ENCODE results near the gene ZNF766. TPM values are rescaled to one million over a fixed set of nuclear protein-coding genes. Genes with fewer than 3 reads are reported as not detected.

The ZNF766 gene
- total and polyA plus RNA-seq, 2 of the 13 experiments (the other 11 are each of a cell fraction or from before 2014, with no cell fraction given): 5.2 to 10.3 TPM

DNA sequence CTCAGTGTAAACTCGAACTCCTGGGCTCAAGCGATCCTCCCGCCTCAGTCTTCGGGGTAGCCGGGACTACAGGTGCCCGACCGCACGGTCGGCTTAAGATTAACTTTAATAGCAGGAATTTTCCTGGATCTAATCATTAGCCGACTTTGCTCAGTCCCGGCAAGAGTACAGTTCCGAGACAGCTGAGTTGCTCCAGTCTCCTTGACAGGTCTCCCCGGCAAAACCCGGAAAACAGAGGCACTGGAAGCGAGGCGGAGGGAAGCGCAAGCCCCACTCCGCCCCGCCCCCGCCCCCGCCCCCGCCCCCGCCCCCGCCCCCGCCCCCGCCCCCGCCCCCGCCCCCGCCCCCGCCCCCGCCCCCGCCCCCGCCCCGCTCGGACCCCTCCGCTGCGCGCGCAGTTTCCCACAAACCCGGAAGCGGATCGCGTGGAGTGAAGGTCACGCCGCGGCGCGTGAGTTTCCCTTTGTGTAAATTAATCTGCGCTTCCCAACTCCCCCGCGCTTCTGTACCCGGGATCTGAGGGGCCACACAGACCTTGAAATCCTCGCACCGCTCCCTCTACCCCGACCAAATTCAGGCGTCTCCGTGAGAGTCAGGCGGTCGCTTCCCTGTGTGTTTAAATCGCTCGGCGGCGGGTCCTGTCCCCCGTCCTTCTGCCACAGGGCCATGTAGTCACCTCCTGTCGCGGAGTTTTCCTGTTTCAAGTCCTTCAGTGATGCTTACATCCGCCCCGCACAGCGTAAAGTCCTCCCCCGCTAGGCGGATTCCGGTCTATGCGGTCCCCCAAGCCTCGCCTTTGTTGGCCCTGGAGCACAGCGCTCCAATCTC is 27.6 kb downstream of the ZNF766 start, which contains the start of gene ZNF480 (continued):
- TF ChIP-seq, protein P1, sequence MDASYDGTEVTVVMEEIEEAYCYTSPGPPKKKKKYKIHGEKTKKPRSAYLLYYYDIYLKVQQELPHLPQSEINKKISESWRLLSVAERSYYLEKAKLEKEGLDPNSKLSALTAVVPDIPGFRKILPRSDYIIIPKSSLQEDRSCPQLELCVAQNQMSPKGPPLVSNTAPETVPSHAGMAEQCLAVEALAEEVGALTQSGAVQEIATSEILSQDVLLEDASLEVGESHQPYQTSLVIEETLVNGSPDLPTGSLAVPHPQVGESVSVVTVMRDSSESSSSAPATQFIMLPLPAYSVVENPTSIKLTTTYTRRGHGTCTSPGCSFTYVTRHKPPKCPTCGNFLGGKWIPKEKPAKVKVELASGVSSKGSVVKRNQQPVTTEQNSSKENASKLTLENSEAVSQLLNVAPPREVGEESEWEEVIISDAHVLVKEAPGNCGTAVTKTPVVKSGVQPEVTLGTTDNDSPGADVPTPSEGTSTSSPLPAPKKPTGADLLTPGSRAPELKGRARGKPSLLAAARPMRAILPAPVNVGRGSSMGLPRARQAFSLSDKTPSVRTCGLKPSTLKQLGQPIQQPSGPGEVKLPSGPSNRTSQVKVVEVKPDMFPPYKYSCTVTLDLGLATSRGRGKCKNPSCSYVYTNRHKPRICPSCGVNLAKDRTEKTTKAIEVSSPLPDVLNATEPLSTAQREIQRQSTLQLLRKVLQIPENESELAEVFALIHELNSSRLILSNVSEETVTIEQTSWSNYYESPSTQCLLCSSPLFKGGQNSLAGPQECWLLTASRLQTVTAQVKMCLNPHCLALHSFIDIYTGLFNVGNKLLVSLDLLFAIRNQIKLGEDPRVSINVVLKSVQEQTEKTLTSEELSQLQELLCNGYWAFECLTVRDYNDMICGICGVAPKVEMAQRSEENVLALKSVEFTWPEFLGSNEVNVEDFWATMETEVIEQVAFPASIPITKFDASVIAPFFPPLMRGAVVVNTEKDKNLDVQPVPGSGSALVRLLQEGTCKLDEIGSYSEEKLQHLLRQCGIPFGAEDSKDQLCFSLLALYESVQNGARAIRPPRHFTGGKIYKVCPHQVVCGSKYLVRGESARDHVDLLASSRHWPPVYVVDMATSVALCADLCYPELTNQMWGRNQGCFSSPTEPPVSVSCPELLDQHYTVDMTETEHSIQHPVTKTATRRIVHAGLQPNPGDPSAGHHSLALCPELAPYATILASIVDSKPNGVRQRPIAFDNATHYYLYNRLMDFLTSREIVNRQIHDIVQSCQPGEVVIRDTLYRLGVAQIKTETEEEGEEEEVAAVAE (CRISPR knock-in tag; IDR thresholded peaks at IDR 0.05; ENCODE audit: borderline replicate concordance): no peak
- TF ChIP-seq ZNF275 (CRISPR knock-in tag; IDR thresholded peaks at IDR 0.05; ENCODE audit: borderline replicate concordance) (0 out of 2 replicates have a peak, but pooled peaks have one; percentile 47), HNRNPLL (IDR thresholded peaks at IDR 0.05; ENCODE audit: low read depth, low read length, poor library complexity, severe bottlenecking) (peak; percentile 40), ZNF687 (CRISPR knock-in tag; IDR thresholded peaks at IDR 0.05) (peak; percentile 60), ZNF431 (CRISPR knock-in tag; IDR thresholded peaks at IDR 0.05; ENCODE audit: borderline replicate concordance, low read depth) (no peak), SPEN (CRISPR knock-in tag; IDR thresholded peaks at IDR 0.05; ENCODE audit: low read depth) (no peak; the same call in 1 of the 2 replicates), KAT7 (CRISPR knock-in tag; IDR thresholded peaks at IDR 0.05; ENCODE audit: borderline replicate concordance) (0 out of 2 replicates have a peak, but pooled peaks have one; percentile 34), ZNF317 (CRISPR knock-in tag; IDR thresholded peaks at IDR 0.05) (no peak), ZNF850 (CRISPR knock-in tag; conservative IDR thresholded peaks at IDR 0.05) (no peak), RBFOX2 (IDR thresholded peaks at IDR 0.05; ENCODE audit: low read depth, low read length) (peak; percentile 63), CENPX (CRISPR knock-in tag; IDR thresholded peaks at IDR 0.05) (no peak), CHCHD3 (CRISPR knock-in tag; IDR thresholded peaks at IDR 0.05) (0 out of 2 replicates have a peak, but pooled peaks have one; percentile 17), HDAC1 (CRISPR knock-in tag; IDR thresholded peaks at IDR 0.05) (peak; percentile 60)
- TF ChIP-seq, protein P2, sequence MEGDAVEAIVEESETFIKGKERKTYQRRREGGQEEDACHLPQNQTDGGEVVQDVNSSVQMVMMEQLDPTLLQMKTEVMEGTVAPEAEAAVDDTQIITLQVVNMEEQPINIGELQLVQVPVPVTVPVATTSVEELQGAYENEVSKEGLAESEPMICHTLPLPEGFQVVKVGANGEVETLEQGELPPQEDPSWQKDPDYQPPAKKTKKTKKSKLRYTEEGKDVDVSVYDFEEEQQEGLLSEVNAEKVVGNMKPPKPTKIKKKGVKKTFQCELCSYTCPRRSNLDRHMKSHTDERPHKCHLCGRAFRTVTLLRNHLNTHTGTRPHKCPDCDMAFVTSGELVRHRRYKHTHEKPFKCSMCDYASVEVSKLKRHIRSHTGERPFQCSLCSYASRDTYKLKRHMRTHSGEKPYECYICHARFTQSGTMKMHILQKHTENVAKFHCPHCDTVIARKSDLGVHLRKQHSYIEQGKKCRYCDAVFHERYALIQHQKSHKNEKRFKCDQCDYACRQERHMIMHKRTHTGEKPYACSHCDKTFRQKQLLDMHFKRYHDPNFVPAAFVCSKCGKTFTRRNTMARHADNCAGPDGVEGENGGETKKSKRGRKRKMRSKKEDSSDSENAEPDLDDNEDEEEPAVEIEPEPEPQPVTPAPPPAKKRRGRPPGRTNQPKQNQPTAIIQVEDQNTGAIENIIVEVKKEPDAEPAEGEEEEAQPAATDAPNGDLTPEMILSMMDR (CRISPR knock-in tag; IDR thresholded peaks at IDR 0.05): peak; percentile 24; the same call in 1 of the 2 replicates
- TF ChIP-seq, protein P3, sequence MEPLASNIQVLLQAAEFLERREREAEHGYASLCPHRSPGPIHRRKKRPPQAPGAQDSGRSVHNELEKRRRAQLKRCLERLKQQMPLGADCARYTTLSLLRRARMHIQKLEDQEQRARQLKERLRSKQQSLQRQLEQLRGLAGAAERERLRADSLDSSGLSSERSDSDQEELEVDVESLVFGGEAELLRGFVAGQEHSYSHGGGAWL (CRISPR knock-in tag; IDR thresholded peaks at IDR 0.05): 0 out of 2 replicates have a peak, but pooled peaks have one; percentile 35
